Measurements from ENCODE around the gene PPM1L.

The PPM1L gene

GRCh38 chr3:160810362-160811236 lies 54.6 kb downstream of the PPM1L start:
- no peak for DNase-seq

- DNase-seq: no peak
Measured at GRCh38 chr3:160811237-160811548, 55.2 kb downstream of the PPM1L start.

GRCh38 chr3:160812304-160812703 lies 56.3 kb downstream of the PPM1L start:
- no peak for DNase-seq

DNA sequence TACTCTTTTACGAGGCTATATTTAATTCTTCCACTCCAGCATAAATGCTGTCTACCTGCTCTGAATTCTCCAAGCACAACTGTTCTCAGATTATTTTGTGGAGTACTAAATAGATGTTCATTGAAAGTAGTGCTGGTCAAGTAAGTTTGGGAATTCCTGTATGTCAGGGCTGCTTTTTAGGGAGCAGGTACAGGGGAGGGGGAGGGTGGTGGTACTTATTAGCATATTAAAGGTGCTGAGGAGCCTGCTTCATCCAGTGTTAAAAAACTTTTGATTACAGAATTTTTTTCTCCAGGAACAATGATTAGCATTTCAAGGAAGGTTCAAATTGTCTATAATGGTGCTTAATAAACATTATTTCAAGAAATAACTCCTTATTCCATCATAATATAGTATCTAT lies 59.2 kb downstream of the PPM1L start:
- DNase-seq: no peak

- DNase-seq: no peak
Measured at GRCh38 chr3:160820022-160820421, 64.0 kb downstream of the PPM1L start.

DNA sequence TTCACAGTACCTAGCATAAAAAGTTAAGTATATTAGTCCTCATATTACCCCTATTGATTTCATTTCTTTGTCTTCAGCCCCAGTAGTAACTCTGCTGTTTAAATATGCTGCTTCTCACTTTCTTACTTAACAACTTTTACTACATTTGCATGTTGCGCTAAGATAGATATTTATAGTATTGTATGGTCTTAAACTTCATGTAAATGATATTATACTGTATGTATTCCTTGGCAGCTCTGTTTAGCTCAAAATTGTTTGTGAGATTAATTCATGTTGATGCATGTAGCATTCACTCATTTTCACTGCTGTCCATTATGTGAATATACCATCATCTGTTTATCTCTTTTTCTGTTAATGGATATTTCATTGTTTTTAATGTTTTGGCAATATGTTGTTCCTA lies 64.4 kb downstream of the PPM1L start:
- no peak for DNase-seq

DNA sequence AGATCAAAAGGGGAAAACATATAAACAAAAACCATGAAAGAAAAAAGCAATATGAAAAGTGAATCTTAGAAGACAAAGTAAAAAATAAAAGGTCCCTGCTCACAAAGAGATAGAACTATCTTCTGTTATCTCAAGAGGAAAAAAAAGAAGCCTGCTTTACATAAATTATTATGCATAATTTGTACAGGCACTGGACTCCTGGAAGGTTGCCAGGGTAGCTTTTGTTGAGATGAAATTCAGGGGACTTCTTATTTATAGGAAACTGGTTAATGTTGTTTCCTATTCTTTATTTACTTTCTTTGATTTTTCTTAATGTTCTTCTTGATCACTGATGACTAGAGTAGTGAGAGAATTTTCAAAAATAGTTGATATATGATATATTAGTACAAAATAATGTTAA lies 66.9 kb downstream of the PPM1L start:
- DNase-seq: no peak

DNA sequence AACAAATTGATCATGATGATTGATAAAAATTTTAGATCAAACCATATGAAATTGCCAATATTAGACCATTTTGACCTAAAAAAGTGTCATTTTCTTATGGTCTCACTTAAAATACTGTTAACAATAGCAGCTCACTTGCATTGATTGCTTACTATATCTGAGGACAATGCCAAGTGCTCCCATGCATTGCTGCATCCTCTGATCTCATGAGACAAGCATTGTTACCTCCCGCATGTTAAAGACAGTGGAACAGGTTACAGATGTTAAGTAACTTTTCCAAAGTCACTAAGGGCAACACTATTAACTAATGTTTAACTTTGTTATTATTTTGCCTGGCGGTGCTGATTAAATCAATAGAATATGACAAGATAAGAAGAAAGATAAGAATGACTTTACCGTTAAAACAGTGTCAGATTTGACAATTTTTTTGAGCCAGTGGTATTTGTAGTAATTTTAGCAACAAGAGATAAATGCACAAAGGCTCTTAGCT lies 69.3 kb downstream of the PPM1L start:
- DNase-seq: no peak

DNA sequence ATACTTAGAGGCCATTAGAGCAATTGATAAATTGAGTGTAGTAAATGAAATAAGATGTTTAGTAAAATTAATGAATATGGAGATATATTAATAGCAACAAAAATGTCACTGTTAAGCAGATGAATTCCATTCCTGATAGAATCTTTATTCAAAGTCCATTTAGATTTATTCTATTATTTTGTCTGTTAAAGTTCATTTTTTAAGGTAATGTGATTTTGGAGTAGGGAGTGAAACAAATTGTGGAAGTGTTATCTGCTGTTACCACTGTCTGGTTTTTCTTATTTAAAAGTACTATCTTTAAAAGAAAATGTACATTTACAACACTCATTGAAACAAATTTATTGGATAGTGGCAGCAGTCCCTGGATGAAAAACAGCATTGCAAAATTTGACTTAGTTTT lies 70.4 kb downstream of the PPM1L start:
- no peak for DNase-seq

DNA sequence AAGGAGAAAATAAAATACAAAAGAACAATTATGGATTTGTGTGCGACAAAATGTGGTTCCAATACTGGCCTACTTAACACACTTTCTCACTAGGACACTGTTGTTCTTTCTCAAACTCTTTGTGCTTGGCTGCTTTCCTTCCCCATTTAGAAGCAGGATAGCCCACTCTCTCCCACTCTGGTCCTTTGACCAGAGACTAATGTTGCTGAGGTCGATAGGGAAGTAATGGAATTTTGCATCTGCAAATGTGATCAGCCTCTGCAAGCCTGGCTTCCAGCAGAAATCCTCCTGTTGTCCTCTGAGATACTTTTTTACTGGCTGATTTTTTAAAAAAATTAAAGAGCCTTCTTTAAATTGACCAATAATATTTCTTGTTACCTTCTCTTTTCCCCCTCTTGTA lies 71.0 kb downstream of the PPM1L start:
- no peak for DNase-seq

DNA sequence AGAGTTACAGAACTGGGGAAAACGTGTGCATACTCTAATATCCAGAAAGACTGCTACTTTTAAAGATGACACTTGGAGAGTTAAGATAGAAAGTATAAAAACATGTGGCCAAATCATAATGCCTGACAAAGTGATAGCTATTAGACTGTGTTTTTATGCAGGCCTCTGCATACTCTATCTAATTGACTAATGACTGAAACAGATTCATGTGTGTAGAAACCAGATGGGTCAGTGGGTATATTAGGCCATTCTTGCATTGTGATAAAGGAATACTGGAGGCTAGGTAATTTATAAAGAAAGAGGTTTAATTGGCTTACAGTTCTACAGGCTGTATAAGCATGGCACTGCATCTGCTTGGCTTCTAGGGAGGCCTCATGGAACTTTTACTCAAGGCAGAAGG lies 71.5 kb downstream of the PPM1L start:
- DNase-seq: no peak

GRCh38 chr3:160828880-160829279 lies 72.8 kb downstream of the PPM1L start:
- no peak for DNase-seq

- DNase-seq: no peak
Measured at GRCh38 chr3:160829486-160830009, 73.5 kb downstream of the PPM1L start.

GRCh38 chr3:160830796-160831195 lies 74.8 kb downstream of the PPM1L start:
- no peak for DNase-seq

DNA sequence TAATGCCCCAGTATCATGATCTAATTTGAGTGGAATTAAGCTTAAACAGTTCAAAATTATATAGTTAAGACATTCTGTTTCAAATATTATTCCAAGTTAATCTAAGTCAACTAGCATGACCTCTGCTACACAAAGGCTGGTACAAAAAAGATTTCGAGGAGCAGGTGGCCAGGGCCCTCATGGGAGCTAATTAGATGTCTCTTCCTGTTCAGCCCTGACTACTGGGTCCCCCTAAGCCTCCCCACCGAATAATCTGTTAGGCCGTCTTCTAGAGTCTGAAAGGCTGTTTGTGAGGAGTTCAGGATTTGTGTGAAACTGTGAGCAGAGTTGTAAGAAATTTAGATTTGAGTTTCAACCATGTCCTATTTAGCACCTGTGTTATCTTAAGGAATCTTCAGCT lies 75.4 kb downstream of the PPM1L start:
- DNase-seq: no peak

GRCh38 chr3:160837394-160837980 lies 81.5 kb downstream of the PPM1L start:
- DNase-seq: no peak

GRCh38 chr3:160840590-160840989 lies 84.6 kb downstream of the PPM1L start:
- no peak for DNase-seq

DNA sequence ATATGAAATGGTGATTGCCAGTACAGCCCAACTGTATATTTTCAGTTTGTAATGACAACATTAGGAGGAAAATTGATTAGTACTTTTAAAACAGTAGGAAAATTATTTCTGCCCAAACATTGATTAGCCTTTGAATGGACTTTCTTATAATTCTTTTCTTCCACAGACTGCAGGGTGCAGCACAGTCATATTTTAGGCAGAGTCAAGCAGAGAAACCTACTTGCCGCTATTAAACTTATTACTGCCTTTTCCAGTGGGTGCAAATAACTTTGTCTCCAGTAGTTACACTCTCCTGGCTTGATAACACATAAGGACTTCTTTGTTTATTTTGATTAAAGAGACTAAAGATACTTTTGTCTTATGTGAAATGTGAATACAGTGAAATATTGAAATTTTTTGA lies 85.4 kb downstream of the PPM1L start:
- no peak for DNase-seq

GRCh38 chr3:160842021-160843005 lies 86.3 kb downstream of the PPM1L start:
- no peak for DNase-seq

DNA sequence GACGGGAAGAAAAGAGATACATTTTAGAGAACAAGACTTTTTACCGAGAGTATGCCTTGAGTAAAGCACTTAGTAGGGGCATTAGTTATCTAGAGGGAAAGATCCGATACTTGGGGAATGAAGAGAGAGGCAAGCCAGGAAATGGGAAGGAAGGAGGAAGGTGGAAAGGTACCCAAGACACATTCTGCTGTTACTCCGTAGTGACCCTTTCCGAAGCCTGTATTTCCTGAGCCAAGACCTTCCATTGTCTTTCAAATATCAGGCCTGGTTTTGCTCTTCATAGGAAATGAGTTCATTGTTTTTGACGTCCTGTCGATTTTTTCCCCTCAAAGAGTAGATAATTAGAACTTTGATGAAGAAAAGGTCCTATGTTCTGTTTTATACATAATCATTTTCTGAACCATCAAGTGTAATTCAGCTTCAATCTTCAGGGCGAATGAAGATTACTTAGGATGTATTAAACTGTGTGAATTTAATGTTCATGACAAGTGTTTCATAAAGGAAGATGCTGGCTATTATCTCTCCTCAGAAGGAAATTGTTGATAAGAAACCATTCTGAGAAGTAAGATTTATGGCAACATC lies 95.7 kb downstream of the PPM1L start:
- DNase-seq: no peak

- DNase-seq: no peak
Measured at GRCh38 chr3:160852856-160853255, 96.8 kb downstream of the PPM1L start.

DNA sequence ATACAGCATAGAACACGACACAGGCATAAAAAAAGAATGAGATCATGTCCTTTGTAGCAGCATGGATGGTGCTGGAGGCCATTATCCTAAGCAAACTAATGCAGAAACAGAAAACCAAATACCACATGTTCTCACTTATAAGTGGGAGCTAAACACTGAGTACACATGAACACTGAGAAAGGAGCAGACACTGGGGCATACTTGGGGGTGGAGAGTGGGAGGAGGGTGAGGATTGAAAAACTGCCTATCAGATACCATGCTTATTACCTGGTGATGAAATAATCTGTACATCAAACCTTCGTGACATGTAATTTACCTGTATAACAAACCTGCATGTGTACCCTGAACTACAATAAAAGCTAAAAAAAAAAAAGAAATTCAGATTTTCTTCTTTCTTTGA lies 100.4 kb downstream of the PPM1L start:
- DNase-seq: peak; percentile 27 to 28
